Measurements from ENCODE around the gene ZNF609.

The ZNF609 gene

GRCh38 chr15:64568765-64569164 is 108.4 kb downstream of the ZNF609 start:
- Mint-ChIP-seq H3K27ac (no peak overlapping the region), H3K27me3 (ENCODE audit: low read depth) (no peaks in the 10 kb centered on the region), H3K4me1 (peaks cover 26% of the 10 kb centered on the region), H3K36me3 (ENCODE audit: low read depth) (peaks cover 28% of the 10 kb centered on the region), H3K9me3 (no peaks in the 10 kb centered on the region), H3K4me3 (no peak overlapping the region)
- TF ChIP-seq CTCF (IDR thresholded peaks at IDR 0.05; ENCODE audit: unreplicated experiment in 3 of 3), result no peak

- H3K4me1 Mint-ChIP-seq, result peaks cover 33% of the 10 kb centered on the region
- no peak overlapping the region for H3K4me3 Mint-ChIP-seq
- no peak for TF ChIP-seq CTCF (IDR thresholded peaks at IDR 0.05; ENCODE audit: unreplicated experiment in 3 of 3)
- peaks cover 25% of the 10 kb centered on the region for H3K36me3 Mint-ChIP-seq (ENCODE audit: low read depth)
- H3K9me3 Mint-ChIP-seq, result no peaks in the 10 kb centered on the region
- H3K27ac Mint-ChIP-seq, result no peak overlapping the region
- no peaks in the 10 kb centered on the region for H3K27me3 Mint-ChIP-seq (ENCODE audit: low read depth)
These were observed 111.5 kb downstream of the ZNF609 start for GRCh38 chr15:64571857-64572291.

- Mint-ChIP-seq H3K27me3 (ENCODE audit: low read depth) (no peaks in the 10 kb centered on the region), H3K27ac (no peak overlapping the region), H3K4me3 (no peak overlapping the region), H3K4me1 (peaks cover 33% of the 10 kb centered on the region), H3K36me3 (ENCODE audit: low read depth) (peaks cover 24% of the 10 kb centered on the region), H3K9me3 (no peaks in the 10 kb centered on the region)
- no peak for TF ChIP-seq CTCF (IDR thresholded peaks at IDR 0.05; ENCODE audit: unreplicated experiment in 3 of 3)
These were observed 112.5 kb downstream of the ZNF609 start for GRCh38 chr15:64572856-64573255.

GRCh38 chr15:64574301-64575017 is 114.1 kb downstream of the ZNF609 start:
- Mint-ChIP-seq H3K4me3 (no peak overlapping the region), H3K27me3 (ENCODE audit: low read depth) (no peaks in the 10 kb centered on the region), H3K27ac (peak overlapping the region; percentile 8 to 81 (median 52)), H3K36me3 (ENCODE audit: low read depth) (peaks cover 26% of the 10 kb centered on the region), H3K4me1 (peaks cover 27% of the 10 kb centered on the region), H3K9me3 (peaks cover 3% of the 10 kb centered on the region)
- no peak for TF ChIP-seq CTCF (IDR thresholded peaks at IDR 0.05; ENCODE audit: unreplicated experiment in 3 of 3)

GRCh38 chr15:64580696-64581407 is 120.5 kb downstream of the ZNF609 start:
- no peak overlapping the region for H3K27ac Mint-ChIP-seq

More at GRCh38 chr15:64580696-64581407, 120.5 kb downstream of the ZNF609 start:
- Mint-ChIP-seq H3K9me3 (peaks cover 31% of the 10 kb centered on the region), H3K27me3 (ENCODE audit: low read depth) (no peaks in the 10 kb centered on the region), H3K36me3 (ENCODE audit: low read depth) (peaks cover 45% of the 10 kb centered on the region), H3K4me3 (no peak overlapping the region), H3K4me1 (no peaks in the 10 kb centered on the region)
- TF ChIP-seq CTCF (IDR thresholded peaks at IDR 0.05; ENCODE audit: unreplicated experiment in 3 of 3), result no peak

Measured in nephron (organoid).